ENCODE measurements around the gene PAQR7.

Gene PAQR7

DNA sequence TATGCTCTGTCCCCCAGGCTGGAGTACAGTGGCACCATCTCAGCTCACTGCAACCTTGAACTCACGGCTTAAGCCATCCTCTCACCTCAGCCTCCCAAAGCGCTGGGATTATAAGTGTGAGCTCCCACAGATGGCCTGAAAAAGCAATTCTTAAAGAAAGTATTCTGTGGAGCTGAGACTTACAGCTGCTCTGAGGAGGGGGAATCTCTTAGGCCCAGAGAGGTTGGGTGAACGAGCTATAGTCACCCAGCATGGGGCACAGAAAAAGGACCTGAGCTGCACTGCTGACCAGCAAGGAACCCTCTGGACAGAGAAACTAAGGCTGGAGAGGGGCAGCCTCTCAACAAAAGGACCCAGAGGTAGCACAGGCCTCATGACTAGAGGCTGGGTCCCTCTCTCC is 1.3 kb downstream of the PAQR7 start:
- no peak overlapping the region for H3K4me3 ChIP-seq
- no peaks in the 10 kb centered on the region for H3K9me3 ChIP-seq

DNA sequence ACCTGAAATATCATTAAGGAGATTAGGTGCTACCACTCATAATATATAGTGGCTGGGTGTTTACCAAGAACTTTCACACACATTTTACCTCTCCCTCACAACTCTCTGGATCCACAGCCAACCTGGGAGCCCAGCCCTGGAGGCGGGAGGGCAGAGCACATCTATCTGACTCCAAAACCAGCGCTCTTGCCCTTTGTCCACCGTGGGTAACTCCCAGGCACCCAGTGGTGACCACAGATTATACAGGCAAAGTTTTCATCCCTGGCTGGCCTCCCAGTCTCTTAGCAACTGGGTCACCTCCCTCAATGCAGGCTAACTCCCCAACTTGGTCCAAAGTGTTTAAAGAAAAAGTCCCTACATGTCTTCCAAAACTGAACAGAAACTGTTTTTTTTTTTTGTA is 2.4 kb downstream of the PAQR7 start:
- no peaks in the 10 kb centered on the region for H3K36me3 ChIP-seq (replicated peaks)
- H3K4me1 ChIP-seq: peaks cover 15% of the 10 kb centered on the region
- no peaks in the 10 kb centered on the region for H3K9me3 ChIP-seq
- in situ Hi-C loops (cut with MboI; ENCODE audit: low sequenced_read_pairs): no loop called here
- no peaks in the 10 kb centered on the region for H3K27me3 ChIP-seq (ENCODE audit: low read depth)
- no peak overlapping the region for H3K4me3 ChIP-seq
- no peak for DNase-seq (ENCODE audit: low spot score in 2 of 2)

More for the DNA sequence above, 1.3 kb downstream of the PAQR7 start:
- in situ Hi-C loops (cut with MboI; ENCODE audit: low sequenced_read_pairs): no loop called here
- Histone ChIP-seq H3K4me1 (peaks cover 15% of the 10 kb centered on the region), H3K27me3 (ENCODE audit: low read depth) (no peaks in the 10 kb centered on the region), H3K36me3 (replicated peaks) (no peaks in the 10 kb centered on the region)
- DNase-seq (ENCODE audit: low spot score in 2 of 2): no peak

DNA sequence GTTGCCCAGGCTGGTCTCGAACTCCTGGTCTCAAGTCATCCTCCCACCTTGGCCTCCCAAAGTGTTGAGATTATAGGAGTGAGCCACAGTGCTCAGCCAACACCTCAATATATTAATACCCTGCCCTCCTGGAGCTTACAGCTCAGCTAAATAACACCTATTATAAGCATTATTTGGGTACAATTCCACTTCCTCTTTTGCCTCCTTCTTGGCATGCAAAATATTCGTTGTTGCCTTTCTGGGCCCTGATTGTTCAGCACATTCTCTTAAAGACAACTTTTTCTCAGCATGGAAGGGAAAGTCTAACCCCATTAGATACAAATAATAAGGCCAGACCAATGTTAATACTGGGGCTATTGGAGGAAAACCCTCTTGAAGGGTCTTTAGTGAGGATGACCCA is 2.8 kb downstream of the PAQR7 start:
- Histone ChIP-seq H3K4me1 (peaks cover 15% of the 10 kb centered on the region), H3K4me3 (no peak overlapping the region), H3K36me3 (replicated peaks) (no peaks in the 10 kb centered on the region), H3K9me3 (no peaks in the 10 kb centered on the region), H3K27me3 (ENCODE audit: low read depth) (no peaks in the 10 kb centered on the region)
- DNase-seq (ENCODE audit: low spot score in 2 of 2): no peak
- in situ Hi-C loops (cut with MboI; ENCODE audit: low sequenced_read_pairs): no loop called here

GRCh38 chr1:25871704-25872494 is 3.6 kb downstream of the PAQR7 start:
- peaks cover 15% of the 10 kb centered on the region for H3K4me1 ChIP-seq
- H3K36me3 ChIP-seq (replicated peaks): no peaks in the 10 kb centered on the region
- no peaks in the 10 kb centered on the region for H3K27me3 ChIP-seq (ENCODE audit: low read depth)
- in situ Hi-C loops (cut with MboI; ENCODE audit: low sequenced_read_pairs): no loop called here
- DNase-seq (ENCODE audit: low spot score in 2 of 2): no peak
- H3K9me3 ChIP-seq: no peaks in the 10 kb centered on the region
- H3K4me3 ChIP-seq: no peak overlapping the region

- Histone ChIP-seq H3K27me3 (ENCODE audit: low read depth) (no peaks in the 10 kb centered on the region), H3K36me3 (replicated peaks) (no peaks in the 10 kb centered on the region), H3K9me3 (no peaks in the 10 kb centered on the region), H3K4me3 (no peak overlapping the region), H3K4me1 (peaks cover 15% of the 10 kb centered on the region)
- DNase-seq (ENCODE audit: low spot score in 2 of 2): peak in 1 of 2 experiments; percentile 43
- in situ Hi-C loops (cut with MboI; ENCODE audit: low sequenced_read_pairs): no loop called here
Measured at GRCh38 chr1:25871086-25871703, 4.3 kb downstream of the PAQR7 start.

GRCh38 chr1:25870614-25871013 is 4.9 kb downstream of the PAQR7 start:
- H3K9me3 ChIP-seq: no peaks in the 10 kb centered on the region
- in situ Hi-C loops (cut with MboI; ENCODE audit: low sequenced_read_pairs): no loop called here
- no peaks in the 10 kb centered on the region for H3K36me3 ChIP-seq (replicated peaks)
- peaks cover 13% of the 10 kb centered on the region for H3K4me1 ChIP-seq
- H3K27me3 ChIP-seq (ENCODE audit: low read depth): no peaks in the 10 kb centered on the region
- H3K4me3 ChIP-seq: no peak overlapping the region
- DNase-seq (ENCODE audit: low spot score in 2 of 2): no peak

GRCh38 chr1:25869909-25870606 is 5.5 kb downstream of the PAQR7 start:
- Histone ChIP-seq H3K36me3 (replicated peaks) (no peaks in the 10 kb centered on the region), H3K4me1 (peaks cover 11% of the 10 kb centered on the region), H3K9me3 (no peaks in the 10 kb centered on the region), H3K27me3 (ENCODE audit: low read depth) (no peaks in the 10 kb centered on the region), H3K4me3 (no peak overlapping the region)
- in situ Hi-C loops (cut with MboI; ENCODE audit: low sequenced_read_pairs): no loop called here
- no peak for DNase-seq (ENCODE audit: low spot score in 2 of 2)

DNA sequence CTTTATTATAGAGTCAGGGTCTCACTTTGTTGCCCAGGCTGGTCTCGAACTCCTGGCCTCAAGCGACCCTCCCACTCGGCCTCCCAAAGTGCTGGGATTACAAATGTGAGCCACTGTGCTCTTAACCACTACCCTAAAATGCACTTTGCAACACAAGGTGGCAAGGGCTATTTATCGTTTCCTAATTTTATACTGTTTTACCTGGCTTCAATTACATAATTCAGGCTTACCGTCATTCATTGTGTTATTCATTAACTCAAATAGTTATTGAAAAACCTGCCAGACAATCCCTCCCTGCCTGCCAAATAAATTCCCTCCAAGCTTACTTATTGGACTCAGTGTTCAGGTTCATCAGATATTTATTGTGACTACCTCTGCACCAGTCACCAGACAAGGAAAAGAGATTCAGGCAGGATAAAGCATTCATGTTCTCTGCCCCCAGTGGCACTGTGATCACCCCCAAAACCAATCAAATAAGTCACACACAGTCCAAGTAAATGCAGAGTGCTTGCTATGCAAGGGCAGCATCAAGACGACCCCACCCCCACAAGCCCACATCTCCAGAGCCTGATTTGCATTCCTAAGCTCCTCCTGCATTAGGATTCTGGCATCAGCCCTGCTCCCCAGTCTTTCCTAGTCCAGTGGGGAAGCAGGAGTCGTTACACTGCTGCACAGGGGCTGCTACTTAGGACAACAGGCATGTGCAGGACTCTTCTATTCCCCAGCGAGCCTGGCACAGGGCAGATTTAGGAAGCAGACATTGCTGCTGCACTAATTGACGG is 8.1 kb downstream of the PAQR7 start:
- H3K4me1 ChIP-seq: peaks cover 4% of the 10 kb centered on the region; the same call in 1 of the 2 replicates
- H3K9me3 ChIP-seq: no peaks in the 10 kb centered on the region
- H3K36me3 ChIP-seq (replicated peaks): no peaks in the 10 kb centered on the region
- no peak overlapping the region for H3K4me3 ChIP-seq
- in situ Hi-C loops (cut with MboI; ENCODE audit: low sequenced_read_pairs): no loop called here
- H3K27me3 ChIP-seq (ENCODE audit: low read depth): no peaks in the 10 kb centered on the region
- no peak for DNase-seq (ENCODE audit: low spot score in 2 of 2)

DNA sequence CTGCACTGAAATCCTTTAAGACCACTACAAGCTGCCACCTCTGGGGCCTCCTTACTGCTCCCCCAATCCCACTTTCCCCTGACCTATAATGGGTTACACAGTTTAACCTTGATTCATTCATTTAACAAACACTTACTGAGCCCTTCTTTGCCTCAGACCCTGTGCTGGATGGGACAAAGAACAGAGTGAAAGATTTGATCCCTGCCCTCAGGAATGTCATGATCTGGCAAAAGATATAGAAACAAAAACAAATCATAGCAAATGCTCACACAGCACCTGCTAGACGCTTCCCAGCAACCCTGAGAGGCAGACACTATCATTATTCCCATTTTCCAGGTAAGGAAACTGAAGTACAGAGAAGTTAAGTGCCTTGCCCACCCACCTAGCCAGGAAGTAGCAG is 9.2 kb downstream of the PAQR7 start:
- Histone ChIP-seq H3K4me1 (peaks cover 2% of the 10 kb centered on the region; the same call in 1 of the 2 replicates), H3K9me3 (no peaks in the 10 kb centered on the region), H3K27me3 (ENCODE audit: low read depth) (no peaks in the 10 kb centered on the region), H3K36me3 (replicated peaks) (no peaks in the 10 kb centered on the region), H3K4me3 (no peak overlapping the region)
- no peak for DNase-seq (ENCODE audit: low spot score in 2 of 2)
- in situ Hi-C loops (cut with MboI; ENCODE audit: low sequenced_read_pairs): no loop called here

DNA sequence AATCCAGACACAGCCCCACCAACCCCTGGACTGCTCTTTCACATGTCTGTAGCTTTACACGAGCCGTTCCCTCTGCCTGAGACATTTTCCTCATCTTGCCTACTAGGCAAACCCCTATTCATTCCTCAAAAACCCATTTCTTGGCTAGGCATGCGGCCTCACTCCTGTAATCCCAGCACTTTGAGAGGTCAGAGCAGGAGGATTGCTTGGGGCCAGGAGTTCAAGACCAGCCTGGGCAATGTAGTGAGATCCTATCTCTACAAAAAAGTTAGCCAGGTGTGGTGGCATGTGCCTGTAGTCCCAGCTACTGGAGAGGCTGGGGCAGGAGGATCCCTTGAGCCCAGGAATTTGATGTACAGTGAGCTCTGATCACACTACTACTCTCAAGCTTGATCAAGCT is 11.1 kb downstream of the PAQR7 start:
- Histone ChIP-seq H3K9me3 (no peaks in the 10 kb centered on the region), H3K4me1 (peaks cover 15% of the 10 kb centered on the region), H3K27me3 (ENCODE audit: low read depth) (no peaks in the 10 kb centered on the region), H3K36me3 (replicated peaks) (no peaks in the 10 kb centered on the region), H3K4me3 (no peak overlapping the region)
- no peak for DNase-seq (ENCODE audit: low spot score in 2 of 2)
- in situ Hi-C loops (cut with MboI; ENCODE audit: low sequenced_read_pairs): no loop called here

DNA sequence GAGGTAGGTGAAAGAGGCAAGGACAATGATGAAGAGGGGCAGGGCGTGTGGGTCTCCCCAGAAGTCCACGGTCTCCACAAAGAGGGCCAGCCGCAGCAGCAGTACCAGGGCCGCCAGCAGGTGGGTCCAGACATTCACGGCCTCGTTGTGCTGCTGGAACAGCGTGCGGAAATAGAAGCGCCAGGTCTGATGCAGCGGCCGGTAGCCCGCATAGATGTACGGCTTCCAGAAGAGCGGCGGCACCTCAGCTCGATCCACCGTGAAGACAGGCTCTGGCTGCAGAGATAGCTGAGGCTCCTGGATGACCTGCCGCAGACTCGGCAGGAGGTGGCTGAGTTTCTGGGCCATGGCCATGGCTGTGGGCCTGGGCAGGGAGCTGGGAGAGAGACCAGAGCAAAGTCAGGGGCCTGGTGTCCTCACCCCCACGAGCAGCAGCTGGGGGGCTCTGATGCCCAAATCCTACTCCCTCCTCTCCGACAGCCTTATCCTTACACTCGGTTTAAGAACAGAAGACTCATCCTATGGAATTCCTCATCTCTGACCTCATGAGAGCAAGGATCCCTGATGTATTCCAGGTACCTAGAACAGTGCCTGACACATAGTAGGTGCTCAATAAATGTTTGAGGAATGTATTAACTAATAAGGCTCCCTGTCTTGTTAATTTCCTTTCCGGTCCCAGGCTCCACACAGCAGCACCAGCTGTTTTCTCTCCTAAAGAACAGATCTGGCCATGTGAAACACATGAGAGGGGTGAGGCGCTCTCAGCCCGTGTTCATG is 11.8 kb downstream of the PAQR7 start:
- H3K36me3 ChIP-seq (replicated peaks): no peaks in the 10 kb centered on the region

GRCh38 chr1:25862785-25863485 is 12.6 kb downstream of the PAQR7 start:
- Histone ChIP-seq H3K9me3 (no peaks in the 10 kb centered on the region), H3K4me1 (peaks cover 22% of the 10 kb centered on the region), H3K27me3 (ENCODE audit: low read depth) (no peaks in the 10 kb centered on the region), H3K36me3 (replicated peaks) (no peaks in the 10 kb centered on the region), H3K4me3 (no peak overlapping the region)
- in situ Hi-C loops (cut with MboI; ENCODE audit: low sequenced_read_pairs): no loop called here
- DNase-seq (ENCODE audit: low spot score in 2 of 2): no peak

More for the DNA sequence above, 11.8 kb downstream of the PAQR7 start:
- no peak for DNase-seq (ENCODE audit: low spot score in 2 of 2)
- Histone ChIP-seq H3K4me3 (no peak overlapping the region), H3K4me1 (peaks cover 15% of the 10 kb centered on the region), H3K27me3 (ENCODE audit: low read depth) (no peaks in the 10 kb centered on the region), H3K9me3 (no peaks in the 10 kb centered on the region)
- in situ Hi-C loops (cut with MboI; ENCODE audit: low sequenced_read_pairs): no loop called here
